Stimulated activated CD4-positive, alpha-beta T cell treated with anti-CD3 and anti-CD28 coated beads, Interleukin-12 subunit alpha, Interleukin-12 subunit beta, amount 100 ng/mL, for 24 hours (primary cell): ENCODE measurements around the gene PCP2.
A peak's percentile ranks its signal among the peaks of the same experiment; 100 is the strongest.

Source experiments
- DNase-seq, 2 experiments: peaks; one replicate each; pipeline ENCODE4 v3.0.0-alpha.2; 2020; ENCODE audit warnings: low read depth in 2 of 2

The PCP2 gene

DNA sequence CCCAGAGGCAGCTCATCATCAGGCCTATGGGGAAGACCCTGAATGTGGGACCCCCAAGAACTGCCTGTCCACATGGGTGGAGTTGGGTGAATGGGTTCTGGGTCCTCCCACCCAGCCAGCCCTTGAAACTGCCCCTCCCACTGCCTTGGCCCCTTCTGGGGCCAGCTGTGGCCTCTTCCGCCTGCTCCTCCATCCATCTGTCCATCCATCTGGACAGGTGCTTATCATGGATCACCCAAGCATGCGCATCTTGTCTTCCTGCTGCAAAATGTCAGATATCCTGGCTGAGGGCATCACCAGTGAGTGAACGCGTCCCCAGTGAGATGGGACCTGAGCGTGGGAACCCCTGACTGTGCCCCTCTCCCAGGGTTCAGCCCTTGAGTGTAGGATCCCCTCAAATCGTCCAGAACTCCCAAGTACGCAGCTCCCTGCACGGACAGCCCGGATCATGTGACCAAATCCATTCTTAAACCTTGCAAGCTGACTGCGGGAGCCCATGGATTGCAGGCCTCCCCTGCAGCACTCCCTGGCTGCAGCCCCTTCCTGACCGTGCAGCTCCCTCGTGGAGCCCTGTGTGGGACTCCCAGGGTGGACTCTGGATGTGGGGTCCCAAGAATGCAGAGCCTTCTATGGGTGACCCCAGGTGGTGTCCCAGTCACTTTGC is 5.4 kb upstream of the PCP2 start:
- no peak for DNase-seq

DNA sequence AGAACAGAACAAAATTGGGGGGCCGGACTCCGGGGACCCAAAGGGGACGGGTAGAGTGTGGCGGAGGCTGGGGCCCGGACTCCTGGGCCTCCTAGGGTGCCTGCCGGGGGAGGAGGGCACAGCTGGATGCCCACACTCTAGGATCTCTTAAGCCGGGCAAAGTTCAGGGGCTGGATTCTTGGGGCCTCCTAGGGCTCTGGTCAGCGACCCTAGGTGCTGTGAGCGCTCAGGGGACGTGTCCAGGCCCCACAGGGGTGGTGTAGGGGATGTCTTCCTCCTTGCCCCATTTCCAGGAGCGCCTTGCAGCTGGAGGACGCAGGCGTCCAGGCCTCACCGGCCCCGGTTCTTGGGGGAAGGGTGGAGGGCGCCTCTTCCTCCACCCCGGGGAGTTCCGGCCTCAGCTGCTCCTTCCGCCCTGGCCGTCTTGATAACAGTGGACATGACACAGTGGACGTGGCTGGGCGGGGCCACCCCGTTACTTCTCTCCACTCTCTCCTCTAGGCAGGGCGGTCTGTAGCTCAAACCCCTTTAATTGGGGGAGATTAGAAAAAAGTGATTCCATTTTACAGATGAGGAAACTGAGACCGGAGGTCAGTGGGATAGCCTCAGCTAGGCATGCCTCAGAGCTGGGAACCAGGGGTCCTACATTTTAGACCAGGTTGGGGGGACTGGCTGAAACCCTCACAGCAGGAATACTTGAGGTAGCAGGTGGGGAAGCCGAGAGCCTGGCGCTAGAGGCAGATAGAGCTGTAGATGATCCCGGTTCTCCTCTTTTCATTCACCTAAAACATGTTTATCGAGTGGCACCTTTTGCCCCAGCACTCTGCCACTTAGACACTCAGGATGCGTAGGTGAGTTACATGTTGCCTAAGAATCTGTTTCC is 4.1 kb upstream of the PCP2 start:
- DNase-seq: no peak

DNA sequence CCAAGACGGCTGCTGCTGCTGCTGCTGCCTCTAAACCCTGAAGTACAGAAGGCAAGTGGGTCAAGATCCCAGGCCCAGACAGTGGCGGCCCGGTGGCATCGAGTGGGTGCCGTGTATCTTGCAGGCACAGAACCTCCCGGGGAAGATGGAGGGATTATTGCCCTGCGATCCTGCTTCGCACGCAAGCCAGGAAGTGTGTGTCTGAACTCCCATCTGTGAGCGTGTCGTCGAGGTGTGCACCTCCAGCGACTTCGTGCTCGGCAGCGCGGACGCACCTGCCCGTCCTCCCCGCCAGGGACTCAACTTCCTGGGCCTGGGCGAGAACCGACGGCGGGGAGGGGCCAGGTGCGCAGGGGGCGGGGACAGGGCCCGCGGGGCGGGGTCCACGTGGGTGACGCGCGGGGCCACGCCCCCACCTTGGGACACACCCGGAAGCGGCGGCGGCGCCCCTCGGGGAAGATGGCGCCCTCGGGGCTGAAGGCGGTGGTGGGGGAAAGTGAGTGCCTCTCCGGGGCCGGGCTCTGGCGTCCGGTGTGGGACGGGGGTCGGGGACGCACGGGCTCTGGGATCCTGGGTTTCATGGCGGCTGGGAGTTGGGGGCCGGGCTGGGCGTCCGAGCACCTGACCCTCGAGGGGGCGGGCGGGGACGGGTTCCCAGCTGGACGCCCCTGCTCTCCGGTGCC is 3.3 kb upstream of the PCP2 start, which contains the start of gene STXBP2:
Gene STXBP2, plus strand, starts transcription at position 420 of the 683 bp plus-strand sequence. Its CDS starts 40 bp downstream, at position 460.
- peak; percentile 83 to 84 for DNase-seq

DNA sequence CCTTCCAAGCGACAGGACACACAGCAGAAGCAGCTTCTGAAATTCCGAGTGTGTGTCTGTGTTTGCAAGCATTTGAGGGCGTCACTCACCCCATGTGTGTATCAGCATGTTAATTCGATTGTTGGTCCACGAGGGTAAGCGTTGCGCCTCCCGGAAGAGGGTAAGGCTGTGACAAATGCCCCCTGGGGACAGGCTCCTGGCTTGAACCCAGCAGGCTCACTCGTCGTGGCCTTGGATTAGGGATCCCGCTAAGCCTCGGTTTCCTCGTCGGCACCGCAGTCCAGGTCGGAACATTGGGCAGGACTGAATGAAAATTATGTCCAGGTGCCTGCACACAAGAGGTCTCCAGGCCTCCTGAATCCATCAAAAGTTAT is 2.8 kb upstream of the PCP2 start:
- no peak for DNase-seq

DNA sequence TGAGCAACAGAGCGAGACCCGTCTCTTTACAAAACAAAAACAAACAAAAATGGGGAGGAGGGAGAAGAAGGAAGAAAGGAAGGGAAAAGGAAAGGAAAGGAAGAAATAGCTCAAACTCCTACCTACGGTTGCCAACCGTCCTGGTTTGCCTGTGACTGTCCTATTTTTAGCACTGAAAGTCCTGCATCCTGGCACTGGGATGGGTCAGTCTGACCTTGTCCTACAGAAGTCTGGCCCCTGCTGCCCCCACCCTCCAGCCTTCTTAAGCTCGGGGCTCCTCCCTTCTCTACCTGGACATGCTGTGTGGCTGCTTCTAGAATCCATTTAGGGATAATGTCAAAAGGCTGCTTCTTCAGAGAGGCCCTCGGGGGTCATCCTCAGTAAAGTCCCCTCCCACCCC is 2.2 kb upstream of the PCP2 start:
- DNase-seq: no peak

DNA sequence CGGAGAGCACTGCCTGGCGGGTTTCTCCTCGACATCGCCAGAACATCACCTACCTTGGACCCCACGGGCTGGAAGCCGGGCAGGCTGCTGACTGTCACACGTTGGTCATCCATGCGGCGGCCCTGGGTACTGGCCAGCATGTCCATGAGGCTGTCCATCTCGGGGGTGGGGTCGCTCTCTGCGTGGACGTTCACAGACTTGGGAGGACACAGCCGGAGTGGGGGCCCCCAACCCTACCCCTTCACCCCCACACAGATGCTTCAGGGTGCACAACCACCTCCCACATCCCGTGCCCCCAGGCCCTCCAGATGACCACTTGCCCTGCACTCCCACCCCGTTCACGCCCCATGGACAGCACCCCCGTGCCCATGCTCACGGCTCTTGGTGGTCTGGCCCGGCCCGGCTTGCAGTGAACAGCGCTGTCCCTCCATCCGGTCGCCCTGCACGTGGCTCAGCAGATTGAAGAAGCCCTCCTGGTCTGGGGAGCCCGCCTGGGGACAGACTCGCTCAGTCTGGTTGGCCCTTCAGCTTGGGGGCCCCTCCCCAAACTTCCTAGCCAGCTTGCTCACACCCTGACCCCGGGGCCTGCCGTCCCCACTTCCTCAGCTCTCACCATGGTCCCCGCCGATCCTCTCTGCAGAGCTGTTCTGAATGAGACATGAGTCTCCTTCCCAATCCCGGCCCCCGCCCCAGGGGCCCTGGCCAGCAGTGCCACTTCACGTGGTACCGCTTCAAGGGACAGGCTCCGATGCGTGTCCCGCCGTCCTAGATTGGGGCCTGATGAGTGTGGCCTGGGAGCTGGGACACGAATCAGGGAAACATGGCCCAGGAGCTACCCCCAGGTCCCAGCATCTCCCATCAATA is 947 bp downstream of the PCP2 start:
- no peak for DNase-seq

DNA sequence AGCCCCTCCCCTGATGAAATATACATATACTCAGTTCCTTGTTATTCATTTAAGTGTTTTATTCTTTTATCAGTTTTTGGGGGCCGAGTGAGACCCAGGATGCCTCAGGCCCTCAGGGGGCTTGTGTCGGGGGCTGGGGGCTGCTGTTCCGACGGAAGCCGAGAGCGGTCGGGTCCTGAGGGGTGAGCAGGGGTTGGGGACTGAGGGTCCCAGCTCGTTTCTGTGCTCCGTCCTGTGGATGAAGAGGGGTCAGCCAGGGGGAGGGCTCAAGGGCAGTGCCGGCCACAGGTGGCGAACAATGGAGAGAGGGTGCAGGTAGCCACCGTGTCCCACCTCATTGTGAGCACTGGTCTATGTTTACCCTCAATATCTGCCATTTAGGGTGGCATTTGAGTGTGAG is 1.9 kb downstream of the PCP2 start:
- no peak for DNase-seq

DNA sequence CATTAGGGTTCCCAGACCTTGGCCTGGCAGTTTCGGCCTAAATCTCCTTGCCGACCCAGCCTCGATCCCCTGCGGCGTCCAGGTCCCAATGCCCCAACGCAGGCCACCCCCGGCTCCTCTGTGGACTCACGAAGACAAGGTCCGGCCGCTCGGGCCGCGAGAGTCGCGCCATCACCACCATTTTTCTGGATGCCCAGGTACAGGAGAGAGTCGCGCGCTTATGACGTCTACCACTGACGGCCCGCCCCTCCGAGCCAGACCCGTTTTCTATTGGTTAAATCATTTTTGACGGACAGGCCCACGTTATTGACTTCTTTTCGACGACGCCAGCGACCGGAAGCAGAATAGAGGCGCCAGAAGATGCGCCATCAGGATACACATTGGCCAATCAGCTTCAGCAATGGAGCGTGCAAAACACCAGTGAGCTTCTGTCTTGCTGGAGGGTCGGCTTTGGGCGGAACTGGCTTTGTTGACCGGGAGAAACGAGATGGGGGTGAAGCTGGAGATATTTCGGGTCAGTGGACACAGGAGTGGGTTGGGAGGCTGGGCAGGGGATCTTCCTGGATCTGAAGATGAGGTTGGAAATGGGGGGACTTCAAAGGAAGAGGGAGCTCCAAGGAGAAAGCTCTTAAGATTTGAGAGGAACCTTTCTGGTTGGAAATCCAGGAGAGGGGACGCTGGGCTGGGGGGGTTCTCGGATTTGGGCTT is 4.0 kb downstream of the PCP2 start, which contains the start of the genes PET100 and XAB2:
Gene PET100, plus strand, starts transcription at position 447 of the 708 bp plus-strand sequence. Its CDS starts 41 bp downstream, at position 488.
Gene XAB2, minus strand, starts transcription at position 199 of the 708 bp plus-strand sequence. Its CDS starts 18 bp downstream, at position 181.
- DNase-seq: peak; percentile 88

DNA sequence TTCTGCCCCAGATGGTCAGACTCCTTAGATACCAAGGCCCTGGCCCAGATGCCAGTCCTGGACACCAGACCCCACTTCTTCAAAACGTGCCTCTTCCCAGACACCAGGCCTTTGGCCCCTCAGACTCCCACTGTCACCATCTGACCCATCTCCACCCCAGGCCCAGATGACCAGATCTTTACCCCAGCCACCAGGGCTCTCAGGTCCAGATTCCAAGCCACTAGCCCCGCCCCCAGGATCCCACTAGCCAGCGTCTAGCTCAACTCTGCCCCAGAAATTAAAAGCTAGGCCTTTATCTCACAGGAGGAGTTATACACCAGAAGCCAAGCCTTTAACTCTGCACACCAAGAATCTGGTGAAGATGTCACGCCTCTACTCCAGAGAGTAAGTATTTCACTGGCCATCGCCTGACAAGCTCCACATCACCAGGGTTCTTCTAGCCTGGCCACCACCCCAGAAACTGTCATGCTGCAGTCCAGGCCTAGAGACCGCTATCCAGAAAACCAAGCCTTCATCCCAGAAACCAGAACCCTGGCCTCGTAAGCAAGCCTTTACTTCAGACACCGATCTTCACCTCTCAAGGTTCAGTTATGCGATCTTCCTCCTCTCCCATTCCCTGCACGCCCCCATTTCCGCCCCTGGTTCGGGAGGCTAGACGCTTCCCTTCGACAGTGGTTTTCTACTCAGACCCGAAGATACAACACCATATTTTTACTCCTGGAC is 4.8 kb downstream of the PCP2 start:
- no peak for DNase-seq

DNA sequence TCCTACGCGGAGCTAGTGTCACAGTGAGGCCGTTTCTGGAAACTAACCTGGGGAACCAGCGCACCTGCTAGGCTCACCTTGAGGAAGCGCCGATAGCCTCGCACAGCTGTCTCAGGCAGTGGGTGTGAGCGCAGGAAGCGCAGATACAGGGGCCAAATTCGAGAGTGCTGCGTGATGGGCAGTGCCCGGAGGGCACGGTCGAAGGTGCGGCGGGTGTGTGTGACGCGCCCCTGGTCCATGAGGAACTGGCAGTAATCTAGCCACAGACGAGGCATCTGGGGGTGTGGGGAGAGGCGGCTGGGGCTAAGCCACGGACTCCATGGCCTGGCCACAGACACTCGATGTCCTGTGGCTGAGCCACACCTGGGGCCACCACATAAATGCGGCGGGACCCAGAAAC is 6.4 kb downstream of the PCP2 start:
- no peak for DNase-seq

DNA sequence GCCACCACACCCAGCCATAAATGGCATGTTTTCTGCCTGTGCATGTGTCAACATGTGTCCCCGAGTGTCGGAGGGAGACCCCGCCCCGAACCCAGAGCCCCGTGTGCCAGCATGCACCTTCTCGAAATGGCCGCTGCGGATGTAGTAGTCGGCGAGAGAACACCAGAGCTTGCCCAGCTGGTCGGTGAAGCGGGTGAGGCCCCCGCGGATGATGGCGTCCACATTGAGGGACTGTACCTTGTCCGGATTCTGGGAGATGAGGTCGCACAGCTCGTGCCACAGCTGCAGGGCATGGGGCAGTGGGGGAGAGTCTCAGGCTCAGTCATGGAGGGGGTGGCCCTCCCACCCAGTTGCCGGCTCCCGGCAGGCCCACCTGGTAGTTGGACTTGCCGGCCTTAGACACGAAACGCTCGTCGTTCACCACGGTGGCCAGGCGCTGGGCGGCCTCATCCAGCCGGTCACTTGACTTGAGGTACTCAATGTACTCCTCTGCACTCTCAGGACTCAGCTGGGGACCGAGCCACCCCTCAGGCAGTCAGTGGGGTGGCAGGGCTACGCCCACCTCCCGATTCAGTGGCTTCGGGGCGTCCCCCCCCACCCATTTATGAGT is 7.7 kb downstream of the PCP2 start:
- DNase-seq: no peak

DNA sequence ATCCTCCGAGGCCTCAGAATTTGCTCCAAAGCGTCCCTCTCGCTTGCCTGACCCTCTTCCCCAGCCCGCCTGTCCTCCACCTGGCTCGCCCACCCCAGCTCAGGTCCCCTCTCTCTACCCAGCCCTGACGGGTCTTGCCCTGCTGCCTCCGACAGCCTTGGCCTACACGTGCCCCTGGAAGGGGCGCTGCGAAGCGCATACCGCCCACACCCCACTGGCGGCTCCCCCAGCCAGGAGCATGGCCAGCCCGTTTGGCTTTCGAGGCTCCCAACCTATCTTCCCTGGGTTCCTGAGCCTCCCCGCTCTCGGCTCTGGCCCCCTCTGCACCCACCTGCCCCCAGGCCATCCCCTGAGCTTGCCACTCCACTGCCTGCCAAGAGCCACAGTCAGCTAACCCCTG is 8.7 kb downstream of the PCP2 start:
- DNase-seq: no peak

DNA sequence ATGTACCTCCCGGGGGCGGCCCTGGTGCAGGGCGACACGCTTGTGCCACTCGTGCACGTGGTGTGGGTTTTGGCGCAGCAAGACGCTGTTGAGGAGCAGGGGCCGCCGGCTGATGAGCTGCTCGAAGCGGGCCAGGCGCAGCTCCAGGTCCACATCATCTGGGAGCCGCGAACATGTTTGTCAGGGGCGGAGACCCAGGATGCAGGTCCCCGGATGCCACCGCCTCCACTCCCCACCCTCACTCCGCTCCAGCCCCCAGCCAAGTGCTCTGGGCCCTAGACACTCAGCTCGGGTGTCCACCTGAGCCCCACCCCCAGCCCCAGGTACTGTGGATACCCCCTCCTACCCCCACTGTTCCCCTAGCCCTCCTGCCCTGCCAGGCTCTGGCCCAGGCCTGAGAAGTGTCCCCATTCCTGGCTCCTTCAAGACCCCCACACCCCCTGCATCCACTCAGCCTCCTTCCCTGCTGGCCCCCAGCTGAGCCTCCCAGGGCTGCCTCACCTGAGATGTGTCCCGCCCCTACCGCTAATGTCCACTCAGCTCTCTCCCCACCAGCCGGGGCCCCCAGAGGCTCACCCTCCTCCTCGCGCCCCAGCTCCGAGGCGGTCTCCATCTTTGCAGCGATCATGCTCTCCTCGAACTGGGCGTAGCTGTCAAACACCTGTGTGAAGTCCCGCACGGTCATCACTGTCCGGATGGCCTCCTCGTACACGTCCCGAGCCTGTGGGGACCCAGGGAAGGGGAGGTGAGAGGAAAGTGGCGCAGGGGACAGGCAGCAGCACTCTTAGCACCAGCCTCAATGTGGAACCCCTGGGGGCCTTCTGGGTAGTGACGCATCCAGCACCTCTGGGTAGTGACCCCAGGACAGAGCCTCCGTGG is 9.6 kb downstream of the PCP2 start:
- DNase-seq: no peak

DNA sequence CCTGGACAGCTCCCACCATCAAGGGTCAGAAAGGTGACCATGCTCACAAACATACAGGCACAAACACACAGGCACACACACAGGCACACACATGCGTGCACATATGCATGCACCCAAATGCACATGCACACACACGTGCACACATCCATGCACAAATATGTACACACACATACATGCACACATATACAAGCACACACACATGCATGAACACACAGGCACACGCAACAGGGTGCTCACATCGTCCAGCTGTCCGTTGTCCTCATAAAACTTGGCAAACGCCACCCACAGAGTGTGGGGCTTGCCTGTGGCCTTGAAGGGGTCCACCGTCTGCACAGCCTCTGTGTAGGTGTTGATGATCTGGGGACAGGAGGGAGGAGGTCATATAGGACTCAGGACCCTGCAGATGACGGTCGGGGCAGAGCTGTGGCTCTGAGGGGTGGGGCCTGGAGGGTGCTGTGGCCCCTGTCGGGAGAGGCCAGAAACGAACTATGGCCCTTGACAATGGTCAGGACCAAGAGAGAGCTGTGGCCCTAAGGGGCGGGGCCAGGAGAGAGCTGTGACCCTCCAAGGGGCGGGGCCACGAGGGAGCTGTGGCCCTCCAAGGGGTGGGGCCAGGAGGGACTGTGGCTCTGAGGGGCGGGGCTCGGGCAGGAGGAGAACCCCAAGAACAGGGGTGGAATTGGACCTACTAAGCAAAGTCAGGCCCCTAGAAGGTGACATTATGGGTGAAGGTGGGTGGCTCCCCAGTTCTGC is 10.4 kb downstream of the PCP2 start:
- DNase-seq: no peak

DNA sequence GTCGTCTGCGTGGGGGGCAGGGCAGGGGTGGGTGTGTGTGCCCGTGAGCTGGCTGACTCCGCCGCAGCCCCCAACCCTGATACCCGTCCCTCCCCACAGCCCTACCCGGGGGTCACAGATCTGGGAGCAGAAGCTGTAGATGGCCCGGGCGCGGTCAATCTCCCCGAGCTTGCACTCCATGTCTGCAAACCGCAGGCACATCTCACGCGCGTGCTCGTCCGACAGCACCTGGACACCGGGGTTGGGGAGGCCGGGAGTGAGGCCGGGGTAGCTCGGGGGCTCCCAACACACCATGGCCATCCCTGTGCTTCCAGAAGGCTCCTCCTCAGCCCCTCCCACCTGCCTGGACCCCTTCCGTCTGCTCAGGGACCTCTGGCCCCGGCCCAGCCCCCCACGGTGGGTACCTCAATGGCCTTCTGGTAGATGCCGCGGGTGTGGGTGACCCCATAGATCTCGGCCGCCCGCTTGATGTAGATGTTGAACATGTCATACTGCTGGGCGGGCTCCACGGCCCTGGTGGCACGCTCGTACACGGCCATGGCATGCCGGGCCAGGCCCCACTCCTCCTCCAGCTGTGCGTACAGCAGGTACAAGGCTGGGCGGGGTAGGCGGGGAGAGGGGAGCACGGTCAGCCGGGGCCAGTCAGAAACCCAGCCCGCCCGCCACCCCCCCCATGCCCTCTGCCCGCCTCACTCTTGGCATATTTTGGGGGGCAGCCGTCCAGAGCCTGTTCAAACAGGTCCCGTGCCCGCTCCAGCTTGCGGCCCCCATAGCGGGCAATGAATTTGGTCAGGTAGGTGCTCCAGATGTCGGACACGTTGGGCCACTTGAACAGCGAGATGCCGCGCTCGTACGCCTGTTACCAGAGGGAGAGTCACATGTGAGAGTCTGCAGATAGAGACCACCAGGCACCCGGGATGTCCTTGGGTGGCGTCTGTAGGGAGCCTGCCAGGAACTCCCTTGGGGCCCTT is 12.8 kb downstream of the PCP2 start:
- no peak for DNase-seq

DNA sequence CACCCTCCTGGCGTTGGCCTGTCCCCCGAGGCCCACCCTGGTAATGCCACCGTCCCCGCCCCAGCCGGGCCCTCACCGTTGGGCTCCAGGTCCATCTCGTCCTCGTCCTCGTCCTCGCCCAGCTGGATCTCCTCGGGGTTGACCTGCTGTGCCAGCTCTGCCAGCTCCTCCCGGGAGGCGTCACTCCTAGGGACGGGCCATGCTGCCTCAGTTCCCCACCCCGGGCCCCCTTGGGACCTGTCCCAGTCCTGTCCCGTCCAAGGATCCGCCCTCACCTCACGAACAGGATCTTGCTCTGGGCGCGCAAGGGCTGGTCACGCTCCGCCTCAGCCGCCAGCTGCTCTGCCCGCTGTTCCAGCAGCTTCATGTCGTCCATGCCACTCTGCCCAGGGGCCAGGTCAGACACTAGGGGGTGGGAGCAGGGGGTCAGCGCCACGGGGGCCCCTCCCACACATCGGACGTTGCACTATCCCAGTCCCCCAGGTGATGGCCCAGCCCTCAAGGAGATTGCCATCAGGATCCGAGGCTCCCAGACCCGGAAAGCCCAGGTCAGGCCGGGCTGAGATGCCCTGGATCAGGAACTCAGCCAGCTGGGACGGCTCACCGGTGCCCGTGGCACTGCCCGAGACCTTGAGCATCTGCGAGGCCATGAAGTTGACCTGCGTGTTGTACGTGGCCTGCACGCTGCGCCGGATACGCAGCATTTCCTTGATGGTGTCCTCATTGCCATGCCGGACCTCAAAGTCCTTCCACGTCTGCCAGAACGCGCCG is 13.7 kb downstream of the PCP2 start:
- DNase-seq: no peak
